NCI-H1930 (cell line): ENCODE measurements around the gene GIGYF1.
"Not testable (repeated sequence)": the region's sequence is repeated elsewhere in the genome, so short reads cannot be mapped to it uniquely, and the experiment has no call there.

ENCODE experiments used
- DNase-seq, 2 experiments: peaks; one replicate each; lab custom pipeline; 2025; lab: John Stamatoyannopoulos, UW

GIGYF1 gene

GRCh38 chr7:100671353-100672327 is 22.4 kb downstream of the GIGYF1 start:
- no peak for DNase-seq

DNA sequence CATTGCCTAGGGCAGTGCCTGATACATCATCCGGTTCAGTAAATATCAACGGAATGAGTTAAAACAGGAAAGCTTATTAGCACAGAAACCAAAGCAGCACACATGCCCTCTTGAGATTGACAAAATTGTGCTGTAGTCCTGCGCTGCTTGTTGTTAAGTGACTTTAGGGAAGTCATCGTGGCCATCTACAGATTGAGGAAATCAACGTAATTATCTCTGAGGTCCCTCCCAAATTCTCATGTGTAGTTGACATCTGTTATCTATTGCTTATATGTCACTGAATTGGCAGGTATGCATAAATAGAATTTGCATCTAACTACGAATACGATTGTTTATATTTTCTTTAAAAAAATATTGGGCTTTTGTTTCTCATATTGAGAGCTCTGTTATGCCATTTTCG is 24.0 kb downstream of the GIGYF1 start:
- no peak for DNase-seq

DNA sequence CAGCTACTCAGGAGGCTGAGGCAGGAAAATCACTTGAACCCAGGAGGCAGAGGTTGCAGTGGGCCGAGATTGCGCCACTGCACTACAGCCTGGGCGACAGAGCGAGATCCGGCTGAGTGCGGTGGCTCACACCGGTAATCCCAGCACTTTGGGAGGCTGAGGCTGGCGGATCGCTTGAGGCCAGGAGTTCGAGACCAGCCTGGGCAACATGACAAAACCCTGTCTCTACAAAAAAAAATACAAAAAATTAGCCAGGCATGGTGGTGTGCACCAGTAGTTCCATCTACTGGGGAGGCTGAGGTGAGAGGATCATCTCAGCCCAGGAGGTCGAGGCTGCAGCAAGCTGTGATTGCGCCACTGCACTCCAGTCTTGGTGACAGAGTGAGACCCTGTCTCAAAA is 24.9 kb downstream of the GIGYF1 start:
- DNase-seq = not testable (repeated sequence)

DNA sequence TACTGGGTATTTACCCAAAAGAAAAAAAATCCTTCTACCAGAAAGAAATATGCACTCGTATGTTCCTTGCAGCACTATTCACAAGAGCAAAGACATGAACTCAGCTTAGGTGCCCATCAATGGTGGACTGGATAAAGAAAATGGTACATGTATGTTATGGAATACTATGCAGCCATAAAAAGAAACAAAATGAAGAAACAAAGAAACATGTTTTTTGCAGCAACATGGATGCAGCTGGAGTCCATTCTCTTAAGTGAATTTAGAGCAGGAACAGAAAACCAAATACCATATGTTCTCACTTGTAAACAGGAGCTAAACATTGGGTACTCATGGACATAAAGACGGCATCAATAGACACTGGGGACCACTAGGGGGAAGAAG is 26.0 kb downstream of the GIGYF1 start:
- DNase-seq = no peak

DNA sequence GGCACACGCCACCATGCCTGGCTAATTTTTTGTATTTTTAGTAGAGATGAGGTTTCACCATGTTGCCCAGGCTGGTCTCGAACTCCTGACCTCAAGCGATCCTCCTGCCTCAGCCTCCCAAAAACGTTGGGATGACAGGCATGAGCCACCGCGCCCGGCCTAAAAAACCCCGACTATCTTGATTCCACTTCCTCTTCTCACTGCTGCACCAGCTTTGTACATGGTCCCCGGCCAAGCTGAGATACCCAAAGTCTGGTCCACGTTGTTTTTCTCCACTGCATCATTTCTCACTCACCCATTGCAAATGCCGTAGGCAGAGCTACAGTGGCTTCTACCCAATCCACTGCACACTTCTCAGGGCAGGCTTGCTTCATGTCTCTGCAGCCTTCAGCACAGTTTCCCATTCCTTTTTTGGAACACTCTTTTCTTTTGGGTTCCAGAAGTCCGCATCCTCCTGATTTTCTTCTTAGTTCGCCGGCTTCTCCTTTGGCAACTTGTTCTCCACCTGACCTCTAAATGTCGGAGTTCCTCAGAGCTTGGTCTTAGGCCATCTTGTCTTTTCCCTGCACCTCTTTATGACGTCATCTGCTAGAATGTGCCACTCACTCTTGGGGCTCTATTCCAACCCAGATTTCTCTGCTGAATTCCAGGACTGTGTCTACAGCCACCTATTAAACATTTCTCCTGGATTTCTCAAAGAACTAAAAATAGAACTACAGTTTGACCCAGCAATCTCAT is 26.6 kb downstream of the GIGYF1 start:
- DNase-seq = no peak

- DNase-seq = no peak
Observed at GRCh38 chr7:100665168-100665726, 28.8 kb downstream of the GIGYF1 start.

GRCh38 chr7:100662194-100662776 is 31.8 kb downstream of the GIGYF1 start:
- DNase-seq = not testable (repeated sequence)

DNA sequence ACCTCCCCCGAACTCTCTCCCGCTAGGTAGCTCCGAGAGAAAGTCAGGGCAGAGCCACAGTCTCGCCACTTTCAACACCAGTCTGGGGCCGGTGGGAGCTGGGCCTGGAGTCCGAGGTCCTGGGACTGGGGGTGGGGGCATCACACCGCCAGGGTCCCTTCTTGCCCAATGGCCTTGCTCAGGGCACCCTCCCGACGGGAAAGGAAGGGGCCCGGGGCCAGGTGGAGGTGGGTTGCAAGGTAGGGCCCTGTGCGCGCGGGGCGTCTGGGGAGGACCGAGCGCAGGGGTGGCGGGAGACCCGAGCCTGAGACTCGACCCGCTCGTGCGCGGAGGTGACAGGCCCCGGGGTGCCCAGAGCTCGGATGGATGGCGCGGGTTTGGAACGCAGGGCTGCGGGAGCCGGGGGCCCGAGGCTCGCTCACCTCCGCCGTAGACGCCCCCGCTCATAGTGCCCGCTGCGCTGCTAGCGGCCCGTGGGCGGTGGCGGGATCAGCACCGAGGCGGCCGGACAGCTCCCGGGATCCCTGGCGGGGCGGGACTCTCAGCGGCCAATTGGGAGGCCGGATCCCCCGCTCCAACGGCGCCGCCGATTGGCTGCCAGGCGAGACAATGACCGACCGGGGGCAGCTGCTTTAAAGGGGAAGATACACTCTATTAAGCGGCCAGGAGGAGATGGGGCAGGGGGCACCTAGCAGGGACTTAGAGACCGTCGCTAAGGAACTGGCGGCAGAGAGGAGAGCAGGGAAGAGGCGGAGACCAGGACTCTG is 38.0 kb downstream of the GIGYF1 start, which contains the start of gene ACTL6B:
ACTL6B (minus strand) TSS at position 541 of the 767 bp plus-strand sequence; CDS start at position 447, 94 bp downstream.
- DNase-seq = peak; percentile 67 to 89

DNA sequence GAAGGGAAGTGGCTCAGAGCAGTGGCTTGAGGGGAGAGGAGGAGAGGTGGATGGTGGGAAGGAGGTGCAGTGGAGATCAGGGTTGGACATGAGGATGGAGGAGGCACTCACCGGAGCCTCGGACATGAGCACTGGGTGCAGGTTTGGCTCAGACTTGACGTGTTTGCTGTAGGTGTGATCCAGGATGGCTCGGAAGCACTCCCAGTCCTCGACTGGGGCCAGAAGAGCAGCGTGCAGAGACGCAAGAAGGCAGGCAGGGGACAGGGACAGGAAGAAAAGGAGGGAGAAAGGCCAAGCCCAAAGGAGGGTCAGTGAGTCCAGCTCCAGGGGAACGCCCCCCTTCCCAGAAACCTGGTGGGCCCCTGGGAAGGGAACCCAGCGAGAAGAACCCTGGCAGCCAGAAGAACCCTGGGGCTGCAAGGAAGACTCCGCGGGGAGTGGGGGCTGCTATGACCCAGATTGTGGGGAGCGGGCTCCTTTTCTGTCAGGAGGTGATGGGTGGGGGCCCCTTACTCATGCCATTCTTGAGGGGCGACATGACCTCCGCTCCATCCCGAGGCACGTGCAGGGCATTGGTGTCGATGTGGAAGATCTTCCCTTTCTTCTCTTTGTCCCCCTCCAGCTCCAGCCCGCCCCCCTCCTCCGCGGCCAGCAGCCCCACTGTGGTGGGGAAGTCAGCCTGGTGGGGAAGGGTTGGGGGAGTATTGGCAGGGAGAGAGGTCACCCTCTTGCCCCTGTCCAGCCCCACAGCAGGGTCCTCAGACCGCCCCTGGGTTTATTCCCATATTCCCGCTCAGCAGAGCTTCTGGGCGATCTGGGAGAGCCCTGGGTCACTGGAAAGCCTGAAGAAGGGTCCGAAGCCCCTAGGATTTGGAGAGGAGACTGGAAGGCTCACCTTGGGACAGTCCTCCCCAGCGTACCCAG is 38.9 kb downstream of the GIGYF1 start:
- DNase-seq = no peak

GRCh38 chr7:100649826-100650565 is 44.1 kb downstream of the GIGYF1 start:
- no peak for DNase-seq

DNA sequence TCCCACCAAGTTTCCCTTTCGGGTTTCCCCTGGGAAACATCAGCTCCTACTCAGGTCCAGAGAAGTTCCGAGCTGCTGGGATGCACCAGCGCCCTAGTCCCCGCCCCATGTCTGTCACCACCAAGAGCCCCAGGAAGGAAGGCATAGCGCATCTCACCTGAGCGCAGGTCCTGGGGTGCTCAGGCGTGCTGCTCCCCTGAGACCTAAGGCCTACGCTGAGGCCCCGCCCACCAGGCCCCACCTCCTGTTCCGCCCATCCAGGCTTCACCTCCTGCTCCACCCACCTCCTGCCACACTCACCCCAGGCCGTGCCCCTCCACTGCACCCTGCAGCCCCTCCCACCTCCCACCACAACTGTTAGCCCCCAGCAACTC is 51.5 kb downstream of the GIGYF1 start:
- no peak for DNase-seq

GRCh38 chr7:100641860-100642533 is 52.1 kb downstream of the GIGYF1 start:
- no peak for DNase-seq

- DNase-seq = no peak
Observed at GRCh38 chr7:100641463-100641859, 52.6 kb downstream of the GIGYF1 start, which contains the start of gene TFR2. TFR2 (minus strand) TSS chr7:100641552; CDS start chr7:100641509, 43 bp downstream.

DNA sequence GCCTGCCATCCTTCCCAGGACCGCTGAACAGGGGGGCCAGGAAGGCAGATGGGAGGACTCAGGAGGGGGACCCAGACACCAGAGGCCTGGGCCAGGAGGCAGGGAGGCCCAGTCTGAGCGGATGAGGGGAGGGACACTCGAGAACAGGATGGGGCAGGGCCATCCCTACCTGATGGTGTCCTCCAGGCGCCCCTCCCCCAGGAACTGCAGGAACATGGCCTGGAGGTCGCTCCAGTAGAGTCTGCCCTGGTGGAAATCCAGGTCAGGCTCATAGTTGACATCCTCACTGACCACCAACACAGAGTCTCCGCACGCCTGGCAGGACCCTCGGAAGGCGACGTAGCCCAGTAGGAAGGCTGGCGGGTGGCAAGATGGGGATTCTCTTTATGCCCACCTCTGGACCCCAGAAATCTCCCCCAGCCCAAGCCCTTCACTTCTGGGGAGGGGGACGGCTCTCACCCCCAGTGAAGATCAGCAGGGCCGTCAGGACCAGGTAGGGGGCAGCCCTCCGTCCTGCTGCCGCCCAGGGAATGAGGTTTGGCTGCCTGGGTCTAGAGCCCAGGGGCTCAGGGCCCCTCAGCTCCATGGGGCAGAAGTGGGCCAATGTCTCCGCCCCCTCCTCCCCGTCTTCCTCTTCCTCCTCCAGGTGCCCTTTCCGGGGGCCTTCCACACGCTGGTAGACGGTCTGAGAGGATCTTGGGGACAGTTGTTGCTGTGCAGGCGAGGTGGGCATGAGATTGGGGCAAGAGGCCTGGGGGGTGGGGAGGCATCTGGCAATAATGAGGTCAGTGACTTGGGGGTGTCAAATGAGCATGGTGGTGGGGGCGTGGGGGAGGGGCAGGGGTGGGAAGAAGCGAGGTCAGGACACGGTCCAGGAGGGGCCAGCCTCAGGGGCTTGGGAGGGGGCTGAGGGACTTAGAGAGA is 53.3 kb downstream of the GIGYF1 start:
- no peak for DNase-seq

GRCh38 chr7:100639995-100640516 is 54.0 kb downstream of the GIGYF1 start:
- no peak for DNase-seq

- peak; percentile 30 to 68 for DNase-seq
Observed at GRCh38 chr7:100632951-100633717, 60.9 kb downstream of the GIGYF1 start.

GRCh38 chr7:100630066-100630465 is 64.0 kb downstream of the GIGYF1 start:
- no peak for DNase-seq
